ENCODE data around the gene HBEGF.

DNA sequence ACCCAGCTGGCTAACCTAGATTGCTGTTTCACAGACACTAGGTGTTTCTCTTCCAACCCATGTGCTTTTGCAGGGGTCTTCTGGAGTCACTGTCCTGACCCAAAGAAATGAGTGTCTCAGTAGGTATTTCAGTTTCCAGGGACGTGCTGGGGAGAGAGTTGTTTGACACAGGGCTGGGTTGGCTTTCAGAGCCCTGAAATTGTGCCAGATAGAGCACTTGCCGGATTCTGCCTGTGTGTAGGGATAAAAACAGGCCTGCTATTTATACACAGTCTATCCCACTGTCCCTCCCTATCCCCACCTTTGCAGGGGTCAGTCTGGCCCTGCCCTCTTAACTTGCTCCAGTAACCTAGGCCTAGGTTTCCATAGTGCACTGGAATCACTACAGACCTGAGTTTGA is 957 bp upstream of the HBEGF start:
- TF ChIP-seq, protein P1, sequence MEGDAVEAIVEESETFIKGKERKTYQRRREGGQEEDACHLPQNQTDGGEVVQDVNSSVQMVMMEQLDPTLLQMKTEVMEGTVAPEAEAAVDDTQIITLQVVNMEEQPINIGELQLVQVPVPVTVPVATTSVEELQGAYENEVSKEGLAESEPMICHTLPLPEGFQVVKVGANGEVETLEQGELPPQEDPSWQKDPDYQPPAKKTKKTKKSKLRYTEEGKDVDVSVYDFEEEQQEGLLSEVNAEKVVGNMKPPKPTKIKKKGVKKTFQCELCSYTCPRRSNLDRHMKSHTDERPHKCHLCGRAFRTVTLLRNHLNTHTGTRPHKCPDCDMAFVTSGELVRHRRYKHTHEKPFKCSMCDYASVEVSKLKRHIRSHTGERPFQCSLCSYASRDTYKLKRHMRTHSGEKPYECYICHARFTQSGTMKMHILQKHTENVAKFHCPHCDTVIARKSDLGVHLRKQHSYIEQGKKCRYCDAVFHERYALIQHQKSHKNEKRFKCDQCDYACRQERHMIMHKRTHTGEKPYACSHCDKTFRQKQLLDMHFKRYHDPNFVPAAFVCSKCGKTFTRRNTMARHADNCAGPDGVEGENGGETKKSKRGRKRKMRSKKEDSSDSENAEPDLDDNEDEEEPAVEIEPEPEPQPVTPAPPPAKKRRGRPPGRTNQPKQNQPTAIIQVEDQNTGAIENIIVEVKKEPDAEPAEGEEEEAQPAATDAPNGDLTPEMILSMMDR (IDR thresholded peaks at IDR 0.05) = no peak
- no peak for TF ChIP-seq EP300 (IDR thresholded peaks at IDR 0.05)
